HG03342 (cell line): ENCODE data around the gene DNM2.
"Not testable (repeated sequence)": the region's sequence is repeated elsewhere in the genome, so short reads cannot be mapped to it uniquely, and the experiment has no call there.

Source experiments
- ATAC-seq: cut with Tn5 transposase; IDR thresholded peaks from one replicate; pipeline ENCODE4 v1.9.1; 2021; ENCODE audit warnings: mild to moderate bottlenecking, moderate library complexity; ENCODE audit not compliant: unreplicated experiment

Gene DNM2

DNA sequence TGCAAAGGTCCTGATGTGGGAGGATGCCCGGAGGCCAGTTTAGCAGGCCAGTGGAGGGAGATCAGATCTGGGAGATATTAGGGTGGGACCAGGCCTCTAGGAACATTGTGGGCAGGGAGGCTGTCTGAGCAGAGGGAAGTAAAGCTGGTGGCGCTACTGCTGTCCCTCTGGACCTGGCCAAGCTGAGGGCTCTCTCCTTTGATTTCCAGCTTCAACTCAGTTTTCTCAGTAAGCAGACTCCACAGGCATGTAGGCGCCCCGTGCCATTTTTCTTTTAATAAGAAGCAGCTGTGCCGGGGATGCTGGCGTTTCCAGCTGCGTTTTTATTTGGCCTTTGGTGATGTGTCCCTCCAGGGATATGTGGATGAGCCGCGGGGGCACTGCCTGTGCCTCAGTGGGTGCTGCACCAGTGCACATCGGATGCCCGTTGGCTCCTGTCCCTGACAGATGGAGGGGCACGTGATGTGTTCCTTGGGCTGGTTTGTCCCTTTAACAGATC is 6.7 kb downstream of the DNM2 start:
- no peak for ATAC-seq

DNA sequence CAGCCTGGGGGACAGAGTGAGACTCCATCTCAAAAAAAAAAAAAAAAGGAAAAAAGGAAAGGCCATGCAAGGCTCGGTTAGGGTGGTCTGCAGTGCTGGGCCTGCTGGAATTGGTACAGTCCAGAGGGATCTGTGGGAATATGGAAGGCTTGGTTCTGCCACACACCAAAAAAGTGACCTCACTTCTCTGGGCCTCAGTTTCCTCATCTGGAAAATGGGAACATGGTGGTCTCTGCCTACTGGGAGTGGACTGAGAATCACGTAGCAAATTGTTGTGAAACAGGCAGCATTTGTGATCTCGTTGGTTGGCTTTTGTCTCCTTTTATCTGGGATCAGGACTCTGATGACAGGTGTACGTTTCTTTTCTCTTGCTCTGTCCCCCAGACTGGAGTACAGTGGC is 7.5 kb downstream of the DNM2 start:
- ATAC-seq, result no peak

DNA sequence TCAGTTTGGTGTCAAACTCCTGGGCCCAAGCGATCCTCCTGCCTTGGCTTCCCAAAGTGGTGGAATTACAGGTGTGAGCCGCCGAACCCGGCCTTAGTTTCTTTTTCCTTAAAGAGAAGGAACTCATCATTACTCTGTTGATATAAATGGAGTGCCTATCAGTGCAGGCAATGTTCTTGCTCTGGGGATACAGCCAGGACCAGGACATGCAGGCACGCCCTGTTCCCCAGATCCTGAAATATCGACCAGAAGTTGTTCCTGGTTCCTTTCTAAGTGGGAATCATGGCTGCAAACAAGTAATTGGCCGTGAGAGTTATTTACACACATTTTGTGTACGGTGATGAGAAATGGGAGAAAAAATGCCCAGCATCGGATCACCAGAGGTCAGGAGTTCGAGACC is 8.4 kb downstream of the DNM2 start:
- no peak for ATAC-seq

DNA sequence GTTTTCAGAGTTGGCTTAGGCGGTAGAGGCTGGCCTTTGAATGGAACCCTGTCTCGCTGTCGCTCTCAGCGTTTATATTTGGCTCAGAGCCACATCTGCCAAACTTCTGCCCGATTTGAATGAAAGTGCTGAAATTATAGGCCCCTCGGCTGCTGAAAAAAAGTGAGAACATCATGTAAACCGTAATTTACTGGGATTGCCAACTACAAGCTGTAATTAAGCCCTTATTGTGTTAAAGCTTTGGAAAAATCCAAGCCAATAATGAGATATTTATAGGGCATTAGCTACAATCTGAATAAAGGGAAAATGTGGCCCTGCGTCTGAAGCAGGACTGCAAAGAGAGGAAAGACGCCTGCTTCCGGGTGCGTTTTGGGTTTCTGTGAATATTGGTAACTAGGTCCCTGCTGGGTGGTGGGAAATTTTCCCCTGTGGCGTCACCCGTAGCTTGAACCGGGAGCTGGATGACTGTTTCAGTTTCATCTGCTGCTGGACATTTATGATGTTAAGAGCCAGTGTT is 9.9 kb downstream of the DNM2 start:
- no peak for ATAC-seq

DNA sequence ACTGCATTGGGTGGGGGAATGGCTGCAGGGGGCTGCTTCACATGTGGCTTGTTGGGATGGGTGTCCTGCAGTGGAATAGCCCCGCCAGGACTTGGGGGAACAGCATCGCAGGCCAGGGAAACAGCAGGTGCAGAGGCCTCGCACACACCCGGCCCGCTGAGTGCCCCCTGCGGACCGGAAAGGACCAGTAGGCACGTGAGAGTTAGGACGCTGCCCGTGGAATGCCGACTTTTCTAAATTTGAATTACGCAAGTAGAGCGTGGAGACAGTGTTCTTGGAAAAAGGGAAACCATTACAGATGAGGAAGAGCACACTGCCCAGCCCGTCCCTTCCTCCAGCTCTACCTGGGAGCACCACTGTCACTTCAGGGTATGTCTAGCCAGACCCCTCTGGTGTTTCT is 11.5 kb downstream of the DNM2 start:
- no peak for ATAC-seq

DNA sequence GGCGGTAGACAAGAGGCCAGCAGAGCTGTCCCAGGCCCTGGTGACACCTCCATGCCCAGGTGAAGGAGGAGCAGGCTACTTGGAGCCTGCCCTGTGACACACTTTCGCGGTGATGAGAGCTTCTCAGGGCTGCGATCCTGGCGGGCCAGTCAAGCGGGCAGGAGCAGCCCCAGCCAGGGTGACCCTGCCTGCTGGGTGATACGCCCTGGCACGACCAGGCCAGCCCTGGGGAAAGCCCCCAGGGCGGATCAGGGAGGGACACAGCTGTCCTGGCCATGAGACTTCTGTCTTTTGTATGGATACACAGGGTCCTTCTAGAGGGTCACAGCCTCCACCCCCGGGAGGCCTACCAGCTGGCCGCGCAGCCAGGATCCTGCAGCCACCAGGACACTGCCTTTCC is 13.1 kb downstream of the DNM2 start:
- ATAC-seq, result no peak

DNA sequence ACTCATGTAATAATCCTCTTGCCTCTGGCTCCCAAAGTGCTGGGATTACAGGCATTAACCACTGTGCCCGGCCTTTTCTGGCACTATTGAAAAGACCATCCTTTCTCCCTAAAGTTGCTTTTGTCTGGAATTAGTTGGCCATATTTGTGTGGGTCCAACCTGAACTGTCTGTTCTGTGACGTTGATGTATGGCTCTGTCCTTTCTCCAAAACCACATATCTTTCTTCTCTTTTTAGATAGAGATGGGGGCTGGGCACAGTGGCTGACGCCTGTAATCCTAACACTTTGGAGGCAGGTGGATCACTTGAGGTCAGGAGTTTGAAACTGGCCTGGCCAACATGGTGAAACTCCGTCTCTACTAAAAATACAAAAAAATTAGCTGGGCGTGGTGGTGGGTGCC is 17.9 kb downstream of the DNM2 start:
- ATAC-seq, result no peak

DNA sequence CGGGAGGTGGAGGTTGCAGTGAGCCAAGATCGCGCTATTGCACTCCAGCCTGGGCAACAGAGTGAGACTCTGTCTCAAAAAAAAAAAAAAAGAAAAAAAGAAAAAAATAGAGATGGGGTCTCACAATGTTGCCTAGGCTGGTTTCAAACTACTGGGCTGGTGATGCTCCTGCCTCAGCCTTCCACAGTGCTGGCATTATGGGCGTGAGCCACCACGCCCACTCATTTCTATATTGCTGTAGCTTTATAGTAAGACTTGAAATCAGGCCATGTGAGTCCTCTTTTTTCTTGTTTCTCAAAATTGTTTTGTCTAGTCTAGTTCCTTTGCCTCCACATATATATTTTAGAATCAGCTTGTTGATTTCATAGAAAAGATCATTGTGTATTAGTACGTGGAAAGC is 18.3 kb downstream of the DNM2 start:
- no peak for ATAC-seq

DNA sequence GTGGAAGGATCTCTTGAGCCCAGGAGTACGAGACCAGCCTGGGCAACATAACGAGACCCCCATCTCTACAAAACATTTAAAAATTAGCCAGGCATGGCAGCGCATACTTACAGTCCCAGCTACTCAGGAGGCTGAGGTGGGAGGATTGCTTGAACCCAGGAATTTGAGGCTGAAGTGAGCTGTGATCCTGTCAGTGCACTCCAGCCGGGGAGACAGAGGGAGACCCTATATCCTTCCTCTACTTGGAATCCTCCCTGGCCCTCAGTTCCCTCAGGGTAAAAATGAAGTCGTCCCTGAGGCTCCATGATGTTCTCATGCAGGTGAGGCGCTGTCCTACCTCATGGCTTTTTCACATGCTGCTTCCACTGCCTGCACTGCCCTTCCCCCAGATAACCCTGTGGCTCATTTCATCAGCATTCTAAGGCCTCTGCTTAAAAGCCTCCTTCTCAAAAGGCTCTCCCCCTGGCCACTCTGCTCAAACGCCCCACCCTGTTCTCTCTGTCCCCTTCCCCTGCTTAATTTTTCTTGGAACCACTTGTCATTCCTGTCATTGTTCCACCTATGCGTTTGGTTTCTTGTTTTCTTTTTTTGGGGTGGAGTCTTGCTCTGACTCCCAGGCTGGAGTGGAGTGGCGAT is 19.2 kb downstream of the DNM2 start:
- ATAC-seq, result no peak

DNA sequence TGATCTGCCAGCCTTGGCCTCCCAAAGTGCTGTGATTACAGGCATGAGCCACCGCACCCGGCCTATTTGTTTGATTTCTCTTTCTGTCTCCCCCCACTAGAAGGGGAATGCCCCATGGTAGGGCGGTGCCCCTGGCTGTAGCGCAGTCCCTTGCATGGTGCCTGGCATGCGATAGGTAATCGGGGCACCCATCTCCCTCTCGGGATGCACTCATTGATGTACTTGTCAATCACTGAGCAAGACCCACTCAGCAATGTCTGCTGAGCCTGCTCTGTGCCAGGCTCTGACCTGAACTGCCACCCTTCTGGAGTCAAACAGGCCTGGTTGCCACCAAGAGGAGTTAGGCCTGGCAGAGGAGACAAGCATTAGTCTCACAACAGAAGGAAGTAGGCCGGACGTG is 19.8 kb downstream of the DNM2 start:
- ATAC-seq, result no peak

DNA sequence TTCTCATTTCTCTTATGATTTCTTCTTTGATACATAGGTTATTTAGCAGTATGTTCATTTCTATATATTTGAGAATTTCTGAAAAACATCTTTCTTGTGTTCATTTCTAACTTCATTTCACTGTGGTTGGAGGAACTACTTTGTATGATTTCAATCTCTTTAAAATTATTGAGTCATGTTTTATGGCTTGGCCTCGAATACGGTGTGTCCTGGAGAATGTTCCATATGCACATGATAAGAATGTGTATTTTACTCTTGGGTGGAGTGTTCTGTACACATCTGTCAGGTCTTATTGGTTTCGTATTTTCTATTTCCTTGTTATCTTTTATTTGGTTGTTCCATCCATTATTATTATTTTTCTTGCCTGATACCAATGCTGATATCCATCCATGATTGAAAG is 22.9 kb downstream of the DNM2 start:
- no peak for ATAC-seq

DNA sequence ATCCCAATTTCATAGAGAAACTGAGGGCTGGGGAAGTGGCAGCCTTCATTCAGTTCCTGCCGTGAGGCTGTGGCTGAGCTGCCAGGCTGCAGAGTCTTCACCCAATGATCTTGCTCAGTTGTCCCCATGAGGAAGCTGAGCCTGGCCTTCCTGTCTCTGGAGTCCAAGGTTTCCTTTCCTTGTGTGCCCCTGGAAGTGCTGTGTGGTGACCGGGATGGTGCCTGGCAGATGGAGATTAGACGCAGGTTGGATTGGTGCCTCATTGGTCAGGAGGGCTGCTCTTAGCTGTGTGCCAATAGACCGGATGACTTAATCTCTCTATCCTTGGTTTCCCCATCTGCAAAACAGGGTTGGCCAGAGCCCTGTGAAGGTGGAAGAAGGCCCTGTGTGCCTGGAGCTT is 24.6 kb downstream of the DNM2 start:
- ATAC-seq, result no peak

DNA sequence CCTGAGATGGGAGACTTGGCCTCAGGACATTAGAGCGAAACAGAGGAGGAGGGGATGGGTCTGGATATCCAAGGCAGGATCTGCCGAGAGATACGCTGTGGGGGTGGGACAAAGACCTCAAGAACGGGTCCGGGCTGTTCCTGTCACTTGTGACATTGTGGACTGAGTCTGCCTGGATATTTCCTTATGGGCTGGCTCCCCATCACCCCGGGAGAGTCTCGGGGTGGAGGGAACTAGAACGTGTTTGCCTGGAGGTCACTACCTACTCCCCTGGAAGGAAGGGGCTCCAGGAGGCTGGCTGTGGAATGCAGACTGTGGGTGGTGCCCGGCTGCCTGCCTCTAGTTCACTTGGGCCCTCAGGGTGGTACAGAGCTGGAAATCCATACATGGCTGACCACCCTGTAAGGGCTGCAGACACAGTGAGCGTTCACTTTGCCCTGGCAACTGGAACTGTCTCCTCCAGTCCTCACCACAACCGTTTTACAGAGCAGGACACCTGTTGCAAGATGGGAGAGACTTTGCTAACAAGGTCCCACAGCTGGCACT is 26.4 kb downstream of the DNM2 start:
- ATAC-seq, result no peak

DNA sequence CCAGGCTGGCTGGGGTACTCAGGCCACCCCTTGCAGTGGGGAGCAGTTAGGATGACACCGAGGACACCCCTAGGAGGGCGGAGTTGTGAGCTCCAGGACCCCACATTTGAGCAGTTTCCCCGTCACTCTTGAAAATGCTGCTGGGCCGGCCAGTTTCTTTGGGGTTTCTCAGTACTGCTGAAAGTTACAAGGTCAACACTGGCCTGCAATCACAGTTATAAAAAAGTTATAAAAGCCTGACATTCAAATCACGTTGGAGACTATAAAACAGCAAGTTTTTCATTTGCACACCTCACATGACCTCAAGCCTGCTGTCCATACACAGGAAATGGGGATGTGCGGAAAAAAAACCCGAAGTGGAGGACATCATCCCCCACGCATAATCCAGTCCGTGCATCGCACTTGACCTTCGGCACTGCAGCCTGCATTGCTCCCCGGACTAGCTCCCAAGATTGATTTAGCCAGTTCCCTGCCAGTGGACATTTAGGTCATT is 27.0 kb downstream of the DNM2 start:
- no peak for ATAC-seq

DNA sequence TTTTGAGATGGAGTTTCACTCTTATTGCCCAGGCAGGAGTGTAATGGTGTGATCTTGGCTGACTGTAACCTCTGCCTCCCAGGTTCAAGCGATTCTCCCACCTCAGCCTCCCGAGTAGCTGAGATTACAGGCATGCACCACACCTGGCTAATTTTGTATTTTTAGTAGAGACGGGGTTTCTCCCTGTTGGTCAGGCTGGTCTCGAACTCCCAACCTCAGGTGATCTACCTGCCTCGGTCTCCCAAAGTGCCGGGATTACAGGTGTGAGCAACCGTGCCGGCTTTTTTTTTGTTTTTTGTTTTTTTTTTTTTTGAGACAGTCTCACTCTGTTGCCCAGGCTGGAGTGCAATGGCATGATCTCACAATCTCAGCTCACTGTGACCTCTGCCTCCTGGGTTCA is 28.6 kb downstream of the DNM2 start:
- not testable (repeated sequence) for ATAC-seq

DNA sequence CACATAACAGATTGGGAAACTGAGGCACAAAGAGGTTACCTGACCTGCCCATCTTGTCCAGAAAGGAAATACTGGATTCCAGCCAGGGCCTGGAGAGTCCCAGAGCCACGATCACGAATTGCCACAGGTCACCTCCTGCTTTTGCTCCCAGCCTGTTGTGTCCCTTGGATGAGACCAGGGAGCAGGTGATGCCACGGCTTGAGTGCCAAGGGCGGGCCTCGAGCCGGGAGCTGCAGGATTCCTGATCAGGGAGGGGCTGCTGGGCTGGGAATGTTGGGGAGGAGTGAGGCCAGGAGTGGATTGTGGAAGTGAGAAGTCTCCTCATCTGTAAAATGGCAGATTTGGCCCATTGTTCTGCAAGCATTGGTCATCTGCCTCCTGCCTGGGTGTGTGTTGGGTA is 29.4 kb downstream of the DNM2 start:
- ATAC-seq, result no peak

DNA sequence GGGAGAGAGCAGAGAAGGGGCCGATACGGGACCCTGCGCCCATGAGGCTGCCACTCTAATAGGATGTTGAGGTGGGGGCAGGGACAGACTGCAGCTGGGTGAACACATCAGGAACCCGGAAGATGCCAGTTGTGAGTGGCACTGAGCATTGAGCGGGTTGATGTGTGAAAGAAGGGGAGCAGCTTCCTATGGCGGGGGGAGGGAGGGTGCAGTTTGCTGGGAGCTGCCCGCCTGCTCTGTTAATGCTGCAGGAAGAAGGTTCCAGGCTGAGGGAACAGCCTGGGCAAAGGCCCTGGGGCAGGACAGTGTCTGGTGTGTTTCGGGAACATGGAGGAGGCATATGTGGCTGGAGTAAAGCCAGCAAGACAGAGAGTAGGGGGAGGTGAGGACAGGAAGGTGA is 29.8 kb downstream of the DNM2 start:
- no peak for ATAC-seq

DNA sequence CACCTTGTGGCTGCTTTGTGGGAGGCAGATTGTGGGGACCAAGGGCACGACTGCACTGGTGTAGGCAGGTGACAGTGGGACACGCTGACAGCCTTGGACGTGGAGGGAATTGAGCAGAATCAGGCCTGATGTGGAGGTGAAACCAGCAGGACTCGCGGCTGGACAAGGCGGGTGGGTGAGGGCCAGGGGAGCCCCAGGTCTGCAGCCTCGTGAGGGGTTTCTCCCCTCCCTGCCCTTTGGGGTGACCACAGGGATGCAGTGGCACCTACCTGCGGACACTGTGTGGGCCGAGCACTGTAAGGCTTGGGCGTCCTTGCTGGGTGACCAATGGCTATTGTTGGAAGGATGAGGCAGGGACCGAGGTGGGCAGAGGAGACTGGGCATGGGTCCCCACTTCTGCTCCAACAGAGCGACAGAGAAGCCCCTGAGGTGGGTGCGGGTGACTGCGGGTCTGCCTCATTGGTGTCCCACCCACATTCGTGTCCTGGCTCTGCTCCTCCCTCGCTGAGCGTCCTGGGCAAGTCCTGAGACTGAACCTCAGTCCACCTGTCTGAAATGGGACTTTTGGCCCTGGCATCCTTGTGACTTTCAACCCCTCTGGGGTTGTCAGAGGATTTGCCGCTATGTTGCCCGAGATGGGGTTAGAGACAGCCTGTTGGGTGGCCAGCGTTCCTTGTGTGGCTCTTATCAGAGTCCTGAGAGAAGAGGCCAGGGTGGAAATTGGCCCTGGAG is 30.5 kb downstream of the DNM2 start:
- ATAC-seq, result no peak

DNA sequence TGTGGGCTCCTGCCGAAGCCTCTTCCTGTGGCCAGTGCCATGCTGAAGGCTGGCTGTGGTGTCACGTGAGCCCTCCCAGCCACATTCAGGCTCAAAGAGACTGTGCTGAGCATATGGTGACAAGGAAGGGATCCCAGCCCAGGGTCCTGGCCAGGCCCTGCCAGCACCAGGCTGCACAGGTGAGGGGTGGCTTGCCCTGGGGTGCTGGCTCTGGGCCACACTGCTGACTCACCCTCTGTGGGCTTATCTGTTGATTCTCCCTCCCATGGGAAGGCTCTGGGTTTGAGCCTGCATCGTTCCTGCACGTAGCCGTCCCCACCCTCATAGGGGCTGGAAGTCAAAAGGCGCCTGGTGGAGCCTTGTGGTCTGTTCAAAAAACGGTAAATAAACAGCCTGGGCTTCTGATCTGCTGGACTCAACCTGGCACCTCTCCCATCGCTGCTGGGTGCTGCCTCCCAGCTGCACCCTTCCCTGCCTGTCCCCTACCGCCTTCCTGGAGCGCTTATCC is 31.1 kb downstream of the DNM2 start:
- no peak for ATAC-seq

DNA sequence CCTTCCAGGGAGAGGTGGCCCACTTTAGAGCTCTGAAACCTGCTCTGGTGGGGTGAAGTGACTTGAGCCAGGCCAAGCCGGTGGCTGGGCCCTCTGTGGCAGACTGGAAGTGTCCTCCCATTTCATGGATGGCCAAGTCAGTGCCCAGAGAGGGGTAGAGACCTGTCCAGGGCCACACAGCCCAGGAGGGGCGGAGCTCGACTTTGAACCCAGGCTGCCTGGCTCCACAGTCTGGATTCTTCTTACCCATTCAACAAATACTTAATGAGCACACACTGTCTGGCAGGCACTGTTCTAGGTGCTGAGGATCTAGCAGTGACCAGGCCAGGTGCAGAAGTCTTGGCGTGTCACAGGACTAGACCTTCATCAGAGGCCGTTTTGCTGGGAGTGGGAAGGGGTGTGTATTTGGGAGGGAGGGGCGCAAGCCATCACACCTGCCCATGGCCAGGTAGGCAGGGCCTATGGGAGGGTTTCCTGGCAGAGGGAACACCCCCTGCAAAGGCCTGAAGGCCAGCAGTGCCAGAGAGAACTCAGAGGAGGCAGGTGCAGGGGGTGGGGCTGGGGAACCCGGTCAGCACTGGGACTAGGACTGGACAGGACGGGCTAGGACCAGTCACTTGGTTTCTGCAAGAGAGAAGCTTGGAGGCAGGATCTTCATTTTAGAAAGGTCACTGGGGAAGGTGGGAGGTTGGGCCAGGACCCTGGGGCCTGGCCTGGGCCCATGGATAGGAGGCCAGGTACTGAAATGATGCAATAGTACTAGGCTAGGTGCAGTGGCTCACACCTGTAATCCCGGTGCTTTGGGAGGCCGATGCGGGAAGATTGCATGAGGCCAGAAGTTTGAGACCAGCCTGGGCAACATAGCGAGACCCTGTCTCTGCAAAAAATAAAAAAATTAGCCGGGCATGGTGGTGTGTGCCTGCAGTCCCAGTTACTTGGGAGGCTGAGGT is 31.8 kb downstream of the DNM2 start:
- no peak for ATAC-seq
